H1 (cell line): ENCODE data around the gene CXCL16. TPM values are rescaled to one million over a fixed set of nuclear protein-coding genes. Genes with fewer than 3 reads are reported as not detected.

ENCODE experiments used
- CREB1 ChIP-seq: IDR thresholded peaks from 2 replicates; pipeline ENCODE4 v1.6.1; 2012; ENCODE audit warnings: inconsistent platforms
- CTCF ChIP-seq, 3 experiments: IDR thresholded peaks; 1 replicate in 2 of 3; 2 replicates in 1 of 3; pipeline versions ENCODE4 v1.5.1 to v1.6.1; 2011; ENCODE audit warnings: low read length in 3 of 3, mild to moderate bottlenecking in 3 of 3, inconsistent platforms in 2 of 3, low read depth in 1 of 3, moderate library complexity in 1 of 3; ENCODE audit not compliant: insufficient read depth in 1 of 3; ENCODE audit errors: control extremely low read depth in 1 of 3
- GABPA ChIP-seq: IDR thresholded peaks from 2 replicates; pipeline ENCODE4 v1.6.1; 2011; ENCODE audit warnings: mild to moderate bottlenecking, low read length, moderate library complexity, borderline replicate concordance; ENCODE audit not compliant: insufficient read depth
- KDM5A ChIP-seq: fragments of 200-600 bp; IDR thresholded peaks from 2 replicates; pipeline ENCODE4 v1.7.1; 2012; ENCODE audit warnings: mild to moderate bottlenecking, low read length, inconsistent platforms, mixed read lengths
- MAX ChIP-seq: IDR thresholded peaks from 2 replicates; pipeline ENCODE4 v1.6.1; 2012; ENCODE audit warnings: inconsistent platforms
- PHF8 ChIP-seq: fragments of 200-600 bp; sonication (generic); conservative IDR thresholded peaks from 2 replicates; pipeline ENCODE4 v1.7.1; 2012; ENCODE audit warnings: low read depth, mild to moderate bottlenecking, inconsistent platforms, low read length, moderate library complexity
- POLR2AphosphoS5 ChIP-seq: IDR thresholded peaks from 2 replicates; pipeline ENCODE4 v1.6.1; 2011; ENCODE audit warnings: low read depth, low read length
- POU5F1 ChIP-seq: IDR thresholded peaks from 2 replicates; pipeline ENCODE4 v1.6.1; 2011; ENCODE audit warnings: low read depth, mild to moderate bottlenecking, low read length, moderate library complexity
- SAP30 ChIP-seq: fragments of 300-600 bp; sonication (generic); IDR thresholded peaks from 2 replicates; pipeline ENCODE4 v1.7.1; 2012; ENCODE audit warnings: low read length, moderate library complexity, mild to moderate bottlenecking, inconsistent platforms; ENCODE audit not compliant: insufficient read depth, insufficient replicate concordance
- SP1 ChIP-seq: IDR thresholded peaks from 2 replicates; pipeline ENCODE4 v1.6.1; 2011; ENCODE audit warnings: low read depth, low read length
- SRF ChIP-seq: IDR thresholded peaks from 2 replicates; pipeline ENCODE4 v1.6.1; 2011; ENCODE audit warnings: mild to moderate bottlenecking, low read depth, low read length, moderate library complexity
- TCF12 ChIP-seq: IDR thresholded peaks from 2 replicates; pipeline ENCODE4 v1.6.1; 2011; ENCODE audit warnings: low read depth, mild to moderate bottlenecking, low read length
- polyA plus RNA-seq, 7 experiments: library from polyadenylated mRNA; depleted of rRNA in 3 of 7; stranded (reverse) in 5 of 7; unstranded in 2 of 7; fragments of >200 nt in 5 of 7; fragments of 200-250 nt in 2 of 7; gene quantifications; 1 replicate in 5 of 7; 2 replicates in 1 of 7; 4 replicates in 1 of 7; pipeline versions ENCODE4 v1.2.1 to v1.2.3, GENCODE V29; 2011 to 2013; ENCODE audit warnings: missing spikeins in 2 of 7, mixed read lengths in 2 of 7
- total RNA-seq: library from RNA; stranded (reverse); fragmentation: NEBNext Ultra II Directional; extraction: Animal tissue kit (Norgen Biotek cat#: 25700); gene quantifications from 2 replicates; pipeline ENCODE4 v1.2.1, GENCODE V29; 2021

Gene CXCL16
- total and polyA plus RNA-seq, 2 of the 8 experiments (the other 6 are each of a cell fraction or from before 2014, with no cell fraction given) = 3.5 to 4.8 TPM

- TF ChIP-seq CTCF (IDR thresholded peaks at IDR 0.05; ENCODE audit: control extremely low read depth in 1 of 3, insufficient read depth in 1 of 3, low read depth in 1 of 3, low read length in 3 of 3) (no peak), SAP30 (no peak), CREB1 (no peak), SRF (no peak), POU5F1 (no peak), MAX (no peak), GABPA (no peak), POLR2AphosphoS5 (no peak), KDM5A (no peak), SP1 (no peak), PHF8 (no peak), TCF12 (no peak)
Measured at GRCh38 chr17:4769628-4770027, 29.9 kb upstream of the CXCL16 start (continued).
